GM10847 (cell line): ENCODE measurements around the gene TMEM52B.

Experiments
- POLR2A ChIP-seq: IDR thresholded peaks from 2 replicates; pipeline ENCODE4 v1.6.1; 2011; ENCODE audit not compliant: insufficient read length; ENCODE audit errors: extremely low read depth

TMEM52B gene

DNA sequence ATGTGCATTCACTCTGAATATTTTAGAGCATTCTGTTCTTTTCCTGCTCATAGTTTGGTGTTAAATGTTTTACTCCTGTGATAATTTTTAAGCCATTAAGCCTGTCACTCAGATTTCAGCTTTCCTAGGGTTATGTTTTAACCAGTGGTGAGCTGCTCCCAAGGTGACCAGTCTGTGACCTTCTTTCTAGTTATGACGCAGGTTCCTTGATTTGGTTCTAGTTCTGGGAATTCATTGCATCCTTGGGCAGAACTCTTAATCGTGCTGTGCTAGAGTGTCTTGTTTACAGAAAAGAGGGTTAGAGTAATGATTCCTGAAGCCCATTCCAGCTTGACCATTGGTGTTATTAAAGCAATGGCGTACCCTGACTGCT is 36.0 kb downstream of the TMEM52B start:
- TF ChIP-seq POLR2A = no peak

DNA sequence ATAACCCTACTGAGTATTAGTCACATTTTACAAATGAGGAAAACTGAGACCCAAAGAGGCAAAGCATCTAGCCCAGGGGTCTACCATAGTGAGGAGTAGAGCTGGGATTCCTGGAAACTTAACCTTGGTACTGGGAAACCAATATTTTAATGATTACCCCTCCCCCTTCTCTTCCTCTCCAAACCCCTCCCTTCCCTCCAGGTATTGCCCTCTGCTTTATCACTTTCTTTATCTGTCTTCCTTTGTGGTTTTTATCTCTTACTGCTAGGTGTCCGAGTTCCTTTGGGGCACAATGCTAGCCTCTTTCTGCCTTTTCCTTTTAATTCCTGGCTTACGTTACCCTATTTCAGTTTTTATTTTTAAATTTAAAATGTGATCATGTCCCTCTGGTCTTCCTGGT is 36.6 kb downstream of the TMEM52B start:
- no peak for TF ChIP-seq POLR2A

DNA sequence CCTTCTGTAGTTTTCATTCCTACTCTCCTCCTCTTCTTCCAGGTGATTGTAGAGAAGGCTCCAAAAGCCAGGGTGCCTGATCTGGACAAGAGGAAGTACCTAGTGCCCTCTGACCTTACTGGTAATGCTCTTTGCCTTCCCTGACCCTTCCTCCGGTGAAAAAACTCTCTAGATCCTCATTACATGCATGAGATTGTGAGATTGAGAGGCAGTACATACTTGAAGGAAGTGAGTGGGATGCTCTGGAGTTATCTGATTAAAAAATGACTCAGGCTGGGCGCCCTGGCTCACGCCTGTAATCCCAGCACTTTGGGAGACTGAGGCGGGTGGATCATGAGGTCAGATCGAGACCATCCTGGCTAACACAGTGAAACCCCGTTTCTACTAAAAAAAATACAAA is 39.2 kb downstream of the TMEM52B start:
- no peak for TF ChIP-seq POLR2A

DNA sequence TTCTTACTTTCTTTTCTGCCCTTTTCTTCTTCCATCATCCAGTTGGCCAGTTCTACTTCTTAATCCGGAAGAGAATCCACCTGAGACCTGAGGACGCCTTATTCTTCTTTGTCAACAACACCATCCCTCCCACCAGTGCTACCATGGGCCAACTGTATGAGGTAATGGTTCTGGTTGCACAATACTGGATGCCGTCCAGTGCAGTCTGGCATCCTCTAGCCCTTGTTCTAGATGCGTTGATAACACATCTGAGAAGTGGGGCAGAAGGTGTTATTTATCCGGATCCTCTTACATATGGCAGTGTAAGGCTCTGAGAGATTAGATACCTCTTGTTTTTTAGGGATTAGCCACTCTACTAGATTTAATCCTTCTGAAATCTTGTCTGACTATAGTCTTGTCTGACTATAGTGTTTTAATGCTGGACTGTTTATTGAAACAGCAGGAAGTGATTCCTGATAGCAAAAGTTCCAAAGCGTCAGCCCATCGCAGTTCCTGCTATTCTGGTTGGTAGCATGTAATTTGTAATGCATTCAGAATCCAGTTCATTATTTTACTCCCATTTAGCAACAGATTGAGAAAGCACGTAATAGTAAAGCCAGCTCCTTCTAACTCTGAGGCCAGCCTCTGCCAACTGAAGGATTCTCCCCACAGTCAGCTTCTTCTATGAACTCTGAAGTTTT is 41.7 kb downstream of the TMEM52B start:
- TF ChIP-seq POLR2A = no peak

DNA sequence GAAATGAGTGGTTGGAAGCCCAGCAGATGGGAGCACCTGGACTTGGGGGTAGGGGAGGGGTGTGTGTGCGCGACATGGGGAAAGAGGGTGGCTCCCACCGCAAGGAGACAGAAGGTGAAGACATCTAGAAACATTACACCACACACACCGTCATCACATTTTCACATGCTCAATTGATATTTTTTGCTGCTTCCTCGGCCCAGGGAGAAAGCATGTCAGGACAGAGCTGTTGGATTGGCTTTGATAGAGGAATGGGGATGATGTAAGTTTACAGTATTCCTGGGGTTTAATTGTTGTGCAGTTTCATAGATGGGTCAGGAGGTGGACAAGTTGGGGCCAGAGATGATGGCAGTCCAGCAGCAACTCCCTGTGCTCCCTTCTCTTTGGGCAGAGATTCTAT is 43.0 kb downstream of the TMEM52B start:
- TF ChIP-seq POLR2A = no peak

DNA sequence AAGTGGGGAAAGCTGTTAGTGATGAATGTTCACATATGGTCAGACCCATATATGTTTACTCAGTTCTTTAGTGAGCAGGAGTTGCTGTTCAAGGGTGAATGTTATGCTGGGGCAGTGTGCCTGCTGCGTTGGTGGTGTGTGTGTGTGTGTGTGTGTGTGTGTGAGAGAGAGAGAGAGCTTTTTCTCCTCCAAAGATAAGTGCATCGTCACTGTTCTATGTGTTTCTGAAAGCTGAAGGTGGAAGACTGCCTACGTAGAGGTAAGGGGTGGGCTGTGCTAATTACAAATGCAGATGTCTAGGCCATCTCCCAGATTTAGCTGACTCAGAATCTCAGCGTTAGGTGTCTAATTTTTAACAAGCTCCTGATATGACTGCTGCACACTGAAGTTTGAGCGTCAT is 44.4 kb downstream of the TMEM52B start:
- no peak for TF ChIP-seq POLR2A

DNA sequence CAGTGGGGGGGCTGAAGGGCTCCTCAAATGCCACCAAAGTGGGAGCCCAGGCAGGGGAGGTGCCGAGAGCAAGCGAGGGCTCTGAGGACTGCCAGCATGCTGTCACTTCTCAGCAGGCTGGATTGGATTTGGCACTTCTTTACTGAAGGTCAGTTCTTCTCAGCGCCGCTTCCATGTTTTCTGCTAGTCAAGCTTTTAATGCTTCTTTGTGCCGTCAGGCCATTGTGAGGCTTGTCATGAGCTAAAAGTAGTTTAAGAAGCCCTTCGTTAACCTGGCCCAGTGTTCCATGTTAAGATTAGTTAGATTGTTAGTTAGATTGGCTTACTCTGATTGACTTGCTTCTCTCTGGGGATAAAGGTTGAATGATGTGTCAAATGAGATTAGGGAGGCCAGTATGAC is 47.3 kb downstream of the TMEM52B start:
- no peak for TF ChIP-seq POLR2A

DNA sequence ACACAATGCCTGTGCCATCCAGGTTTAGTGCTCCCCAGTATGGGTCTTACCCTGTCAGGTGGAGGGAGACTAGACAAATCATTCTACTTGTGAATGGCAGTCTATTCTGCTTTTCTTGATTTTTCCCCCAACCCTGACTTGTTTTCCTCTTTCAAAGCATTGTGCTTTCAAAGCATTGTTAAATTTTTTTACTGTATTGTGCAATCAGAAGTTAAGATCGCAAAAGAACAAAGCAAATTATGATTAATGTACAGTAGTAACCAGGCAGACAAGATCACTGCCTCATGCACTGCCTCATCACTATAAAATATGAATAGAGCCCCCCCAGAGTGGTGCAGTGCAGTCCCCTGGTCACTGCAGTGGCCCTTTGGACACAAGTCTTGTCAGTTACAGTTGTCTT is 47.9 kb downstream of the TMEM52B start:
- TF ChIP-seq POLR2A = no peak

DNA sequence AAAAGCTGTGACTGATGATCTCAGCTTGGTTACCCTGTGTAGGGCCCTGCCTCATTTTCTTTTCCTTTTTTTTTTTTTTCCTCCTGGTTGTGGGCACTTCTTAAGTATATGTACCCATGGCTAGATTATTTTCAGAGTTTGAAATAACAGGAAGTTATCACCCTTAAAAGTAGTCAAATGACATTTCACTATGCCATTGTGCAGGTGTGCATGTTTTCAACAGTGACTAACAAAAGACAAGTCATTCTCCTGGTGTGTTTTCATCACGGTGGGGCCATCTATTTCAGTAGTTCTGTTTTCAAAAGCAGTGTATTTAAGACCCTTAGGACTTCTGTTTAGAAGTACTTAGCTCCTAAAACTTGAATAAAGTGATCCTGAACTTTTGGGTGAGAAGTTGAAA is 48.8 kb downstream of the TMEM52B start:
- no peak for TF ChIP-seq POLR2A

DNA sequence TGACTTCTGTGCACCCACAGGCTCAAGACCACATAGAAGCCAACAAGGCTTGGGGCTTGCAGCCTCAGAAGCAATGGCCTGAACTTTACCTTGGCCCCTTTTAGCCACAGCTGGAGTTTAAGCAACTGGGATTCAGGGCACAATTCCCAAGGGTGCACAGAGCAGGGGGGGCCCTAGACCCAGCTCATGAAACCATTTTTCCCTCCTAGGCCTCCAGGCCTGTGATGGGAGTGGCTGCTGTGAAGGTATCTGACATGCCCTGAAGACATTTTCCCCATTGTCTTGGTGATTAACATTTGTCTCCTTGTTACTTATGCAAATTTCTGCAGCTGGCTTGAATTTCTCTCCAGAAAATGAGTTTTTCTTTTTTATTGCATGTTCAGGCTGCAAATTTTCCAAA is 55.7 kb downstream of the TMEM52B start:
- TF ChIP-seq POLR2A = no peak

DNA sequence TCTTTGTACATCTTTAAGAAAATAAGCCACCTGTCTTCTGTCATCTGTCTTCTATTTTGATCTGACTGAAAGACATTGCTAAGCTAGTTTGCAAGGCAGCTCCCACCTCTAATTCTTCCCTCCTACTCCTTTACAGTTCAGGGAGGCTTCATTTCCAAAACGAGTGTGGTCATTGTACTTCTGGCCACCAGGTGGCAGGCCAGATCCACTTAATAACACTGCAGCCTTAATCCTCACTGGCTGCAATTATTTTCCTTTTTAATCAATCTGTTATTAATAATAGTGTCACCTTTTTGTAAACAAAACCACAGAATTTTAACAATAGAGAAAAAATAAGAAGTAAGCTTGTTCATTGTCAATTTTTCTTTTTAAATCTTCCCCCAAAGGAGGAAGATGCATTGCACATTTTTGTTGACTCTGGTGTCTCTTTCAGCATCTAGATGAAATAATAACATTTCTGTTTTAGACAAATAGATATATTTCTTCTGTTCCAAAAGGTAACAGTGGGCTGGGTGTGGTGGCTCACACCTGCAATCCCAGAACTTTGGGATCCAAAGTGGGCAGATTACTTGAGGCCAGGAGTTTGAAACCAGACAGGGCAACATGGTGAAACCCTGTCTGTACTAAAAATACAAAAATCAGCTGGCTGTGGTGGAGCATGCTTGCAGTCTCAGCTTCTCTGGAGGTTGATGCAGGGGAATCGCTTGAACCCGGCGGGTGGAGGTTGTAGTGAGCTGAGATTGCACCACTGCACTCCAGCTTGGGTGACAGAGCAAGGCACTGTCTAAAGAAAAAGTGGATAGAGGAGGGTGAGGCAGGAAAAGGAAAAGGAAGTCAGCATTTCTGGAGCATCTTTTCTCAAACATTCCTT is 57.2 kb downstream of the TMEM52B start:
- TF ChIP-seq POLR2A = no peak

DNA sequence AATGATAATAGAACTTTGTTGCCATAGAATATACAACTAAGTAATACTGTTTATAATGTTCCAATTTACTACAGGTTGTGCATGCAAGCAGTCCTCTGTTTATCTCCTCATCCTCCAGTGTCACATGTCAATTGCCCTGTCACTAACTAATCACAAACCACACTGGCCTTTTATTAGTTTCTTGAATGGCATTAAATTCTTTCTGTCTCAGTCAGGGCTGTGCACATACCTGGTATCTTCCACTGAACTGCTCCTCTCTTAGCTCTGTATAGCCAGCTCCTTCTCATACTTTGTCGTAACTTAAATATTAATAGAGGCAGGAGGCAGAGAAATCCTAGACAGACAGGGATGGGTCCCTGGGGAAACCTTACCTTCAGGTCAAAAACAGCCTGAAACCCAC is 57.9 kb downstream of the TMEM52B start:
- TF ChIP-seq POLR2A = no peak

DNA sequence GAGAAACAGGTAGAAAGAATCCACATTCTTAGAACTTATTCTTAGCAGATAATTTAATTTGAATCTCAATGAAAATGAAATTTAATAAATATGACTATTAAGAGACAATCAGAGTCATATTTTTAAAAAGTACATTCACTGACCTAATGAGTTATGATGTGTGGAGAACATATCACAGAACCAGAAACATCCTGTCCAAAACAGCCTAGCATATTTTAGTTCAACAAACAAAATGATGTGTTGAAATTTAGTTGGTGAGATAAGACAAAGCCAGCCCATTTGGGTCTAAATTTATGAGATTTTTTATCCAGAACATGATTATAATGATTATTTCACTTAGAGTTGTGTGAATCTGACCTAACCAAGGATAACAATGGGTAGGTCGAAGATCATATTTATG is 59.7 kb downstream of the TMEM52B start:
- TF ChIP-seq POLR2A = no peak

DNA sequence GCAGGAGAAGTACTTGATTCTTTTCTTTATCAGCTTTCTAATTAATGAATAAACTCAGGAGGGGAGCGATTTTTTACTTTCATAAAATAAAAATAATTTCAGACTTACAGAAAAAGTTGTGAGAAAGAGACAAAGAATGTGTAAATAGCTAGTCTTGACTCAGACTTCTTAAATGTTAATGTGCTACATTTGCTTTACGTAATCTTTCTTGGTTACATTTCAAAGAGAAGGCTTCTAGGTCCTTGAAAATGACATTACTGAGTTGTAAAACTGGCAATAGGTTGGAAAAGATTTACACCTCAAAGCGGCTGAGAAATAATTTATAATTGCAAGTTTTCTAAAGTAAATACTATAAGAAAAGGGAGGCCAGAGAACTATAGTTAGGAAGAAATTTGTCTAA is 62.5 kb downstream of the TMEM52B start:
- TF ChIP-seq POLR2A = no peak
